ENCODE data around the gene CCDC170.
A peak's percentile ranks its signal among the peaks of the same experiment; 100 is the strongest.

The CCDC170 gene

DNA sequence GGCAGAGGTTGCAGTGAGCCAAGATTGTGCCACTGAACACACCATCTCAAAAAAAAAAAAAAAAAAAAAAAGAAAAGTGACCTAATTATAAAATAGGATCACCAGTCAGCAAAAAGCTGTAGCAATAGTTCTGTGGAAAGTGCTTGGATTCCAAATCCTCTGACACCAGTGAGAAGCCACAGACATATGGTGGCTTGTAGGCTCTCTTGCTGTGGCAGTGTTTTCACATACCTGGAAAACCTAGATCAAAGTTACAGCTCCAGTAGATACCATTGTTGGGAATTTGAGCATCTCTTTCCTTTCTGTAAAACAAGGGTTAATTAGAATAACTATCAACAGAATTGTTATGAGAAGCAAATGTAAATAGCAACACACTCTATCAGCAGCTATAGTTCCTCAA is 4.1 kb downstream of the CCDC170 start:
- Histone ChIP-seq H3K4ac (ENCODE audit: low read depth in 1 of 2, low read length in 2 of 2) (no peak overlapping the region), H3K23ac (ENCODE audit: low read length in 2 of 2) (no peak overlapping the region), H3K18ac (ENCODE audit: low read depth in 1 of 2, low read length in 2 of 2) (no peak overlapping the region), H2BK15ac (ENCODE audit: low read depth, poor library complexity, severe bottlenecking) (no peak overlapping the region), H3K4me3 (ENCODE audit: insufficient read depth in 1 of 2, low read depth in 1 of 2, low read length in 2 of 2) (no peak overlapping the region), H3K9ac (ENCODE audit: low read length) (no peak overlapping the region), H3K79me1 (replicated peaks; ENCODE audit: low read length, poor library complexity, severe bottlenecking) (no peaks in the 10 kb centered on the region), H3K14ac (ENCODE audit: low read length in 2 of 2) (no peak overlapping the region), H2AK5ac (ENCODE audit: low read length, severe bottlenecking) (no peak overlapping the region), H3K4me1 (ENCODE audit: control insufficient read depth, insufficient read depth, low read depth, low read length) (peaks cover 11% of the 10 kb centered on the region), H2AFZ (ENCODE audit: low read depth, low read length) (no peak overlapping the region), H2BK5ac (ENCODE audit: low read depth, low read length, poor library complexity, severe bottlenecking) (no peak overlapping the region), H2BK120ac (ENCODE audit: low read depth, low read length) (no peak overlapping the region), H3K27me3 (ENCODE audit: control insufficient read depth in 1 of 2, insufficient read depth in 1 of 2, low read length in 2 of 2) (no peaks in the 10 kb centered on the region), H3K9me3 (ENCODE audit: control insufficient read depth, low read length) (no peaks in the 10 kb centered on the region), H4K8ac (ENCODE audit: low read length) (no peak overlapping the region), H3K27ac (ENCODE audit: low read length, poor library complexity, severe bottlenecking) (no peak overlapping the region), H2BK12ac (ENCODE audit: low read length in 2 of 2) (no peak overlapping the region), H3K36me3 (ENCODE audit: control insufficient read depth in 1 of 2, insufficient read depth in 2 of 2, low read depth in 1 of 2, low read length in 2 of 2) (no peaks in the 10 kb centered on the region), H4K91ac (ENCODE audit: low read length) (no peak overlapping the region), H3K4me2 (ENCODE audit: low read length, poor library complexity, severe bottlenecking) (no peak overlapping the region)
- no peak for DNase-seq

DNA sequence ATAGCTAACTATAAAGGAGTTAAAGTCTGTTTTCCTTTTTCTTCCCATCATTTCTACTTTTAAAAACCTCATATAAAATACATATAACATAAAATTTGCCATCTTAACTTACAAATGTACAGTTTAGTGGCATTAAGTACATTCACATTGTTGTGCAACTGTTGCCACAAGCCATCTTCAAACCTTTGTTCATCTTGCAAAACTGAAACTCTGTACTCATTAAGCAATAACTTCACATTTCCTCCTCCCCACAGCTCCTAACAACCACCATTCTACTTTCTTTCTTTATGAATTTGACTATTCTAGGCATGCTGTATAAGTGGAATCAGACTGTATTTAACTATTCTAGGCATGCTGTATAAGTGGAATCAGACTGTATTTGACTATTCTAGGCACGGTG is 4.5 kb downstream of the CCDC170 start:
- no peak overlapping the region for H2AFZ ChIP-seq (ENCODE audit: low read depth, low read length)

DNA sequence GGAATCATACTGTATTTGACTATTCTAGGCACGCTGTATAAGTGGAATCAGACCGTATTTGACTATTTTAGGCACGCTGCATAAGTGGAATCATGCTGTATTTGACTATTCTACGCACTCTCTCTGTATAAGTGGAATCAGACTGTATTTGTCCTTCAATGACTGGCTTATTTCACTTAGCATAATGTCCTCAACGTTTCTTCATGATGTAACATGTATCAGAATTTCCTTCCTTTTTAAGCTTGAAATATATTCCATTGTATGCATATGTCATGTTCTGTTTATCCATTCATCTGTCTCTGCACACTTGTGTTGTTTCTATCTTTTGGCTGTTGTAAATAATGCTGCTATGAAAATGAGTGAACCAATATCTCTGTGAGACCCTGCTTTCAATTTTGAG is 5.7 kb downstream of the CCDC170 start:
- H2BK15ac ChIP-seq (ENCODE audit: low read depth, poor library complexity, severe bottlenecking): no peak overlapping the region
- H3K4me2 ChIP-seq (ENCODE audit: low read length, poor library complexity, severe bottlenecking): no peak overlapping the region
- no peak overlapping the region for H2AFZ ChIP-seq (ENCODE audit: low read depth, low read length)
- 95% methylated on average over 4 of the region's 5 CpGs for WGBS
- no peak overlapping the region for H2BK12ac ChIP-seq (ENCODE audit: low read length in 2 of 2)
- peaks cover 4% of the 10 kb centered on the region for H3K4me1 ChIP-seq (ENCODE audit: control insufficient read depth, insufficient read depth, low read depth, low read length)
- no peaks in the 10 kb centered on the region for H3K36me3 ChIP-seq (ENCODE audit: control insufficient read depth in 1 of 2, insufficient read depth in 2 of 2, low read depth in 1 of 2, low read length in 2 of 2)
- H3K23ac ChIP-seq (ENCODE audit: low read length in 2 of 2): no peak overlapping the region
- H2BK5ac ChIP-seq (ENCODE audit: low read depth, low read length, poor library complexity, severe bottlenecking): no peak overlapping the region
- no peak overlapping the region for H2BK120ac ChIP-seq (ENCODE audit: low read depth, low read length)
- H4K8ac ChIP-seq (ENCODE audit: low read length): no peak overlapping the region
- H3K4ac ChIP-seq (ENCODE audit: low read depth in 1 of 2, low read length in 2 of 2): no peak overlapping the region
- no peaks in the 10 kb centered on the region for H3K79me1 ChIP-seq (replicated peaks; ENCODE audit: low read length, poor library complexity, severe bottlenecking)
- no peaks in the 10 kb centered on the region for H3K27me3 ChIP-seq (ENCODE audit: control insufficient read depth in 1 of 2, insufficient read depth in 1 of 2, low read length in 2 of 2)
- H3K27ac ChIP-seq (ENCODE audit: low read length, poor library complexity, severe bottlenecking): no peak overlapping the region
- H3K9me3 ChIP-seq (ENCODE audit: control insufficient read depth, low read length): no peaks in the 10 kb centered on the region
- H3K9ac ChIP-seq (ENCODE audit: low read length): no peak overlapping the region
- H2AK5ac ChIP-seq (ENCODE audit: low read length, severe bottlenecking): no peak overlapping the region
- H3K14ac ChIP-seq (ENCODE audit: low read length in 2 of 2): no peak overlapping the region
- H4K91ac ChIP-seq (ENCODE audit: low read length): no peak overlapping the region
- no peak overlapping the region for H3K4me3 ChIP-seq (ENCODE audit: insufficient read depth in 1 of 2, low read depth in 1 of 2, low read length in 2 of 2)
- no peak for DNase-seq
- no peak overlapping the region for H3K18ac ChIP-seq (ENCODE audit: low read depth in 1 of 2, low read length in 2 of 2)

More for the DNA sequence above, 4.5 kb downstream of the CCDC170 start:
- Histone ChIP-seq H3K4ac (ENCODE audit: low read depth in 1 of 2, low read length in 2 of 2) (no peak overlapping the region), H3K27ac (ENCODE audit: low read length, poor library complexity, severe bottlenecking) (no peak overlapping the region), H3K4me2 (ENCODE audit: low read length, poor library complexity, severe bottlenecking) (no peak overlapping the region), H2BK5ac (ENCODE audit: low read depth, low read length, poor library complexity, severe bottlenecking) (no peak overlapping the region), H3K27me3 (ENCODE audit: control insufficient read depth in 1 of 2, insufficient read depth in 1 of 2, low read length in 2 of 2) (no peaks in the 10 kb centered on the region), H3K23ac (ENCODE audit: low read length in 2 of 2) (no peak overlapping the region), H2BK12ac (ENCODE audit: low read length in 2 of 2) (no peak overlapping the region), H3K4me3 (ENCODE audit: insufficient read depth in 1 of 2, low read depth in 1 of 2, low read length in 2 of 2) (no peak overlapping the region), H3K36me3 (ENCODE audit: control insufficient read depth in 1 of 2, insufficient read depth in 2 of 2, low read depth in 1 of 2, low read length in 2 of 2) (no peaks in the 10 kb centered on the region), H3K9me3 (ENCODE audit: control insufficient read depth, low read length) (no peaks in the 10 kb centered on the region), H3K79me1 (replicated peaks; ENCODE audit: low read length, poor library complexity, severe bottlenecking) (no peaks in the 10 kb centered on the region), H4K91ac (ENCODE audit: low read length) (no peak overlapping the region), H4K8ac (ENCODE audit: low read length) (no peak overlapping the region), H2AK5ac (ENCODE audit: low read length, severe bottlenecking) (no peak overlapping the region), H3K9ac (ENCODE audit: low read length) (no peak overlapping the region), H3K4me1 (ENCODE audit: control insufficient read depth, insufficient read depth, low read depth, low read length) (peaks cover 11% of the 10 kb centered on the region), H2BK120ac (ENCODE audit: low read depth, low read length) (no peak overlapping the region), H3K18ac (ENCODE audit: low read depth in 1 of 2, low read length in 2 of 2) (no peak overlapping the region), H3K14ac (ENCODE audit: low read length in 2 of 2) (no peak overlapping the region), H2BK15ac (ENCODE audit: low read depth, poor library complexity, severe bottlenecking) (no peak overlapping the region)
- WGBS: 93% methylated on average over 1 of the region's 1 CpG
- peak; percentile 55 for DNase-seq

DNA sequence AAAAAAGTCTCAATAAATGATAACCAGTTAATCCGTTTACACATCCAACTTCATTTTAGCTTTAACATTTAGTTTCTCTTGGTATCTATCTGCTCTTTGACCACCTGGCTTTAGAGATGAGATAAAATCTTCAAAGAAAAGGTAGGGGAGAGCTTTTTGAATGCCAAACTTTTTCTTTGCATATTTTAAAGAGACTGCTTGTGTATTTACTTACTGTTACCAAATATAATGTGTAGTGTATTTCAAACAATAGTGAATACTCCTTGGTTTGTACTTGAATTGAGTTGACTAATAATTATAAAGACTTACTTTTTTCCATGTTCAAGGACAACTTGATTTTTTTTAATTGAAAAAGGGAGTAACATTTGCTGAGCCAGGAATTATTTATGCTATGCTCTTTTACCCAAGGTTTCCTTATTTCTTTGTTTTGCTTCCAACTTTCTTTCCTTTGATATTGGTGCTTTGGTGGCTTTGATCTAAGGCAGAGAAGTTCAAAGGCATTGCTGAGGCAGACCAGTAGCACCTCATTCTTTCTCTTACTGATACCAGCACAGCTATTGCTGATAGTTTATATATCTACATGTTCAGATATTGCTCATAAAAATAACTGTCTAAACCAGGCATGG is 7.8 kb downstream of the CCDC170 start:
- DNase-seq: no peak
- no peak overlapping the region for H2BK120ac ChIP-seq (ENCODE audit: low read depth, low read length)
- no peak overlapping the region for H2AK5ac ChIP-seq (ENCODE audit: low read length, severe bottlenecking)
- no peak overlapping the region for H2AFZ ChIP-seq (ENCODE audit: low read depth, low read length)
- H3K4me1 ChIP-seq (ENCODE audit: control insufficient read depth, insufficient read depth, low read depth, low read length): peaks cover 1% of the 10 kb centered on the region
- no peaks in the 10 kb centered on the region for H3K27me3 ChIP-seq (ENCODE audit: control insufficient read depth in 1 of 2, insufficient read depth in 1 of 2, low read length in 2 of 2)
- no peaks in the 10 kb centered on the region for H3K9me3 ChIP-seq (ENCODE audit: control insufficient read depth, low read length)
- no peak overlapping the region for H3K4me2 ChIP-seq (ENCODE audit: low read length, poor library complexity, severe bottlenecking)
- H2BK12ac ChIP-seq (ENCODE audit: low read length in 2 of 2): no peak overlapping the region
- H3K9ac ChIP-seq (ENCODE audit: low read length): no peak overlapping the region
- no peak overlapping the region for H3K18ac ChIP-seq (ENCODE audit: low read depth in 1 of 2, low read length in 2 of 2)
- no peak overlapping the region for H3K14ac ChIP-seq (ENCODE audit: low read length in 2 of 2)
- no peak overlapping the region for H3K23ac ChIP-seq (ENCODE audit: low read length in 2 of 2)
- no peak overlapping the region for H4K8ac ChIP-seq (ENCODE audit: low read length)
- no peak overlapping the region for H2BK15ac ChIP-seq (ENCODE audit: low read depth, poor library complexity, severe bottlenecking)
- no CpG with 5 or more reads among the region's 1 CpG for WGBS
- H4K91ac ChIP-seq (ENCODE audit: low read length): no peak overlapping the region
- no peaks in the 10 kb centered on the region for H3K79me1 ChIP-seq (replicated peaks; ENCODE audit: low read length, poor library complexity, severe bottlenecking)
- H3K4me3 ChIP-seq (ENCODE audit: insufficient read depth in 1 of 2, low read depth in 1 of 2, low read length in 2 of 2): no peak overlapping the region
- no peak overlapping the region for H2BK5ac ChIP-seq (ENCODE audit: low read depth, low read length, poor library complexity, severe bottlenecking)
- no peak overlapping the region for H3K4ac ChIP-seq (ENCODE audit: low read depth in 1 of 2, low read length in 2 of 2)
- H3K27ac ChIP-seq (ENCODE audit: low read length, poor library complexity, severe bottlenecking): no peak overlapping the region
- H3K36me3 ChIP-seq (ENCODE audit: control insufficient read depth in 1 of 2, insufficient read depth in 2 of 2, low read depth in 1 of 2, low read length in 2 of 2): no peaks in the 10 kb centered on the region

Measured in mesenchymal stem cell (in vitro differentiated cells and primary cell).